HG03135 (cell line): ENCODE measurements around the gene KHSRP.

Experiments
- ATAC-seq: cut with Tn5 transposase; IDR thresholded peaks from one replicate; pipeline ENCODE4 v1.9.1; 2021; ENCODE audit warnings: mild to moderate bottlenecking, moderate library complexity; ENCODE audit not compliant: unreplicated experiment

Gene KHSRP

GRCh38 chr19:6424195-6424938, at the start of gene KHSRP:
Gene KHSRP (minus strand): TSS chr19:6424811. CDS start chr19:6424701, 110 bp downstream.
- no peak for ATAC-seq

- ATAC-seq, result no peak
Observed at GRCh38 chr19:6473647-6474046, 49.0 kb upstream of the KHSRP start.

- ATAC-seq, result no peak
Observed at GRCh38 chr19:6472713-6473112, 48.1 kb upstream of the KHSRP start.

- no peak for ATAC-seq
Observed at GRCh38 chr19:6471076-6471475, 46.5 kb upstream of the KHSRP start.

GRCh38 chr19:6470173-6470572, 45.6 kb upstream of the KHSRP start:
- no peak for ATAC-seq

GRCh38 chr19:6467384-6467783, 42.8 kb upstream of the KHSRP start:
- no peak for ATAC-seq

GRCh38 chr19:6466526-6467248, 42.1 kb upstream of the KHSRP start:
- ATAC-seq, result no peak

- ATAC-seq, result no peak
Observed at GRCh38 chr19:6465663-6466062, 41.1 kb upstream of the KHSRP start.

GRCh38 chr19:6465006-6465405, 40.4 kb upstream of the KHSRP start:
- no peak for ATAC-seq

GRCh38 chr19:6464070-6464873, 39.7 kb upstream of the KHSRP start, which contains the start of gene CRB3:
Gene CRB3 (plus strand): TSS chr19:6464271. CDS start chr19:6464702, 431 bp downstream.
- ATAC-seq, result no peak

GRCh38 chr19:6460099-6460884, 35.7 kb upstream of the KHSRP start:
- ATAC-seq, result peak; percentile 74

GRCh38 chr19:6459262-6460098, 34.9 kb upstream of the KHSRP start, which contains the start of gene SLC25A23:
Gene SLC25A23 (minus strand): TSS chr19:6459792. CDS start chr19:6459628, 164 bp downstream.
- ATAC-seq, result peak; percentile 14

- ATAC-seq, result no peak
Observed at GRCh38 chr19:6458695-6459261, 34.2 kb upstream of the KHSRP start.

GRCh38 chr19:6457958-6458694, 33.5 kb upstream of the KHSRP start:
- ATAC-seq, result no peak

GRCh38 chr19:6455924-6456323, 31.3 kb upstream of the KHSRP start:
- no peak for ATAC-seq

- no peak for ATAC-seq
Observed at GRCh38 chr19:6453951-6454565, 29.4 kb upstream of the KHSRP start.

GRCh38 chr19:6452899-6453298, 28.3 kb upstream of the KHSRP start:
- ATAC-seq, result no peak

GRCh38 chr19:6452223-6452614, 27.6 kb upstream of the KHSRP start:
- ATAC-seq, result no peak
